ENCODE results near the gene IFITM2. TPM values are rescaled to one million over a fixed set of nuclear protein-coding genes. Genes with fewer than 3 reads are reported as not detected.

IFITM2 gene
- total RNA-seq, 2 donors from 2014 or later = 262 to 367 TPM

- H3K27me3 ChIP-seq (ENCODE audit: control insufficient read depth, insufficient read depth, low read length, poor library complexity, severe bottlenecking) = peaks cover 11% of the 10 kb centered on the region
- no peak for TF ChIP-seq CTCF (conservative IDR thresholded peaks at IDR 0.05)
- no peak overlapping the region for H3K4me3 ChIP-seq (ENCODE audit: low read length)
- H3K9me3 ChIP-seq (ENCODE audit: control insufficient read depth, low read length) = no peaks in the 10 kb centered on the region
- H3K4me1 ChIP-seq (ENCODE audit: control insufficient read depth, insufficient read depth, low read length) = no peaks in the 10 kb centered on the region
- H3K27ac ChIP-seq (ENCODE audit: low read depth, low read length) = no peak overlapping the region
- peaks cover 6% of the 10 kb centered on the region for H3K36me3 ChIP-seq (ENCODE audit: control insufficient read depth, insufficient read depth, low read length)
- peaks cover 15% of the 10 kb centered on the region for H3K36me3 Mint-ChIP-seq (ENCODE audit: low read depth)
- peaks cover 8% of the 10 kb centered on the region for H3K27me3 Mint-ChIP-seq (ENCODE audit: insufficient read depth)
- no peak overlapping the region for H3K9ac ChIP-seq (ENCODE audit: extremely low read depth, low read length, poor library complexity, severe bottlenecking)
- no peak overlapping the region for H3K27ac Mint-ChIP-seq
- H3K4me3 Mint-ChIP-seq = no peak overlapping the region
- DNase-seq = peak; percentile 34
- 93 to 94% methylated on average over 18 to 29 of the region's 29 CpGs for WGBS, 2 experiments (ENCODE audit: insufficient coverage in 1 of 2, insufficient read length in 1 of 2)
- H3K4me1 Mint-ChIP-seq = peaks cover 12% of the 10 kb centered on the region
- no peaks in the 10 kb centered on the region for H3K9me3 Mint-ChIP-seq
Measured at GRCh38 chr11:292211-293121, 15.2 kb upstream of the IFITM2 start.

GRCh38 chr11:293271-293851 is 14.3 kb upstream of the IFITM2 start:
- 92 to 97% methylated on average over 10 to 18 of the region's 18 CpGs for WGBS, 2 experiments (ENCODE audit: insufficient coverage in 1 of 2, insufficient read length in 1 of 2)
- peaks cover 2% of the 10 kb centered on the region for H3K27me3 ChIP-seq (ENCODE audit: control insufficient read depth, insufficient read depth, low read length, poor library complexity, severe bottlenecking)
- peaks cover 6% of the 10 kb centered on the region for H3K36me3 ChIP-seq (ENCODE audit: control insufficient read depth, insufficient read depth, low read length)
- no peaks in the 10 kb centered on the region for H3K27me3 Mint-ChIP-seq (ENCODE audit: insufficient read depth)
- no peaks in the 10 kb centered on the region for H3K9me3 Mint-ChIP-seq
- H3K4me1 Mint-ChIP-seq = peaks cover 12% of the 10 kb centered on the region
- no peaks in the 10 kb centered on the region for H3K4me1 ChIP-seq (ENCODE audit: control insufficient read depth, insufficient read depth, low read length)
- H3K4me3 Mint-ChIP-seq = no peak overlapping the region
- no peaks in the 10 kb centered on the region for H3K9me3 ChIP-seq (ENCODE audit: control insufficient read depth, low read length)
- no peak overlapping the region for H3K27ac Mint-ChIP-seq
- peak; percentile 28 for DNase-seq
- TF ChIP-seq CTCF (conservative IDR thresholded peaks at IDR 0.05) = no peak
- no peak overlapping the region for H3K4me3 ChIP-seq (ENCODE audit: low read length)
- H3K27ac ChIP-seq (ENCODE audit: low read depth, low read length) = no peak overlapping the region
- H3K36me3 Mint-ChIP-seq (ENCODE audit: low read depth) = peaks cover 15% of the 10 kb centered on the region
- H3K9ac ChIP-seq (ENCODE audit: extremely low read depth, low read length, poor library complexity, severe bottlenecking) = no peak overlapping the region

GRCh38 chr11:293852-294661 is 13.6 kb upstream of the IFITM2 start:
- Histone ChIP-seq H3K4me3 (ENCODE audit: low read length) (no peak overlapping the region), H3K27ac (ENCODE audit: low read depth, low read length) (no peak overlapping the region), H3K27me3 (ENCODE audit: control insufficient read depth, insufficient read depth, low read length, poor library complexity, severe bottlenecking) (no peaks in the 10 kb centered on the region), H3K9ac (ENCODE audit: extremely low read depth, low read length, poor library complexity, severe bottlenecking) (no peak overlapping the region), H3K4me1 (ENCODE audit: control insufficient read depth, insufficient read depth, low read length) (no peaks in the 10 kb centered on the region), H3K36me3 (ENCODE audit: control insufficient read depth, insufficient read depth, low read length) (peaks cover 6% of the 10 kb centered on the region), H3K9me3 (ENCODE audit: control insufficient read depth, low read length) (no peaks in the 10 kb centered on the region)
- no peak for TF ChIP-seq CTCF (conservative IDR thresholded peaks at IDR 0.05)
- H3K27ac Mint-ChIP-seq = no peak overlapping the region
- H3K4me3 Mint-ChIP-seq = no peak overlapping the region
- H3K9me3 Mint-ChIP-seq = no peaks in the 10 kb centered on the region
- H3K4me1 Mint-ChIP-seq = peaks cover 12% of the 10 kb centered on the region
- H3K27me3 Mint-ChIP-seq (ENCODE audit: insufficient read depth) = no peaks in the 10 kb centered on the region
- DNase-seq = peak; percentile 38
- peaks cover 15% of the 10 kb centered on the region for H3K36me3 Mint-ChIP-seq (ENCODE audit: low read depth)
- WGBS, 2 experiments (ENCODE audit: insufficient coverage in 1 of 2, insufficient read length in 1 of 2) = 91 to 95% methylated on average over 15 to 27 of the region's 27 CpGs
